ENCODE data around the gene DHCR24. TPM values are rescaled to one million over a fixed set of nuclear protein-coding genes. Genes with fewer than 3 reads are reported as not detected.
"Not testable (repeated sequence)": the region's sequence is repeated elsewhere in the genome, so short reads cannot be mapped to it uniquely, and the experiment has no call there.

Gene DHCR24, protein sequence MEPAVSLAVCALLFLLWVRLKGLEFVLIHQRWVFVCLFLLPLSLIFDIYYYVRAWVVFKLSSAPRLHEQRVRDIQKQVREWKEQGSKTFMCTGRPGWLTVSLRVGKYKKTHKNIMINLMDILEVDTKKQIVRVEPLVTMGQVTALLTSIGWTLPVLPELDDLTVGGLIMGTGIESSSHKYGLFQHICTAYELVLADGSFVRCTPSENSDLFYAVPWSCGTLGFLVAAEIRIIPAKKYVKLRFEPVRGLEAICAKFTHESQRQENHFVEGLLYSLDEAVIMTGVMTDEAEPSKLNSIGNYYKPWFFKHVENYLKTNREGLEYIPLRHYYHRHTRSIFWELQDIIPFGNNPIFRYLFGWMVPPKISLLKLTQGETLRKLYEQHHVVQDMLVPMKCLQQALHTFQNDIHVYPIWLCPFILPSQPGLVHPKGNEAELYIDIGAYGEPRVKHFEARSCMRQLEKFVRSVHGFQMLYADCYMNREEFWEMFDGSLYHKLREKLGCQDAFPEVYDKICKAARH
- 100 to 1,000 TPM; 152 to 154 TPM for total RNA-seq

DNA sequence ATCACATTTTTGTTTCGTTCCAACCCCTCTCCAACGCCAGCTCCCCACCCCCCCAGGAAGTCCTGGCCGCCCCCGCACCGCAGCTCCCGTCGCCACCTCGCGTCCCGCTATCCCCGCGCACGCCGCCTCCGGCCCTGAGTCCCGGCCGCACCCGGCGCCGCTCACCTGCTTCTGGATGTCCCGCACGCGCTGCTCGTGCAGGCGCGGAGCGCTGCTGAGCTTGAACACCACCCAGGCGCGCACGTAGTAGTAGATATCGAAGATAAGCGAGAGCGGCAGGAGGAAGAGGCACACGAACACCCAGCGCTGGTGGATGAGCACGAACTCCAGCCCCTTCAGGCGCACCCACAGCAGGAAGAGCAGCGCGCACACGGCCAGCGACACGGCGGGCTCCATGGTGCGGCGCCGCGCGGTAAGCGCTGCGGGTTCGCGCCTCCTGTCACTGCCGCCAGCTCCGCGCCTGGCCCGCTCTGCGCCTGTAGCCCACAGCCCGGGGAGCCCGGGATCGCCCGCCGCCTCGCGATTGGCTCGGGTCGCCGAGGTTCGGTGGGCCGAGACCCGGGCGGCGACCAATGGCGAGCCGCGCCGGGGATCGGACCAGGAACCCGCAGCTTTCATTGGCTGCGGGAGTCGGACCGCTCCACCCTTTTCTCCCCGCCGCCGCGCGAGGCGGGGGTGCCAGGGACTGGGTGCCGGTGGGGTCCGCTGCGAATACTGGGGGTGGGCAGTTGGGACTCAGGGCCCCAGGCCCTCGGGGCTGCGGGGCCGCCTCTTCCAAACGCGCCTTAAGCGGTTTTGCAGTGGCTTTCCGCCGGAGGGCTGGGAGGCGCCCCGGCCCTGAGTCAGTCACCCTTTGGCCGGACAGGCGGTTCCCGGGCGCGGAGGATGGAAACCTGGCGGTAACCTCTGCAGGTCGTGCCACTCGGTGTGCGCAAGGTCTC, at the start of gene DHCR24:
Gene DHCR24 (minus strand): TSS at position 472 of the 941 bp plus-strand sequence. CDS start 76 bp downstream, at position 396.
- intact Hi-C loops (cut with DNase I): no loop called here
- Histone ChIP-seq H3K27ac (peak within 1 kb of the TSS; percentile 50 to 79), H3K4me3 (peak within 1 kb of the TSS; percentile 73 to 88), H3K36me3 (no peaks in the 10 kb centered on the region), H3K9me3 (no peaks in the 10 kb centered on the region), H3K27me3 (replicated peaks; ENCODE audit: insufficient read depth) (no peaks in the 10 kb centered on the region), H3K4me1 (replicated peaks) (peaks cover 7% of the 10 kb centered on the region)
- TF ChIP-seq, protein P1, sequence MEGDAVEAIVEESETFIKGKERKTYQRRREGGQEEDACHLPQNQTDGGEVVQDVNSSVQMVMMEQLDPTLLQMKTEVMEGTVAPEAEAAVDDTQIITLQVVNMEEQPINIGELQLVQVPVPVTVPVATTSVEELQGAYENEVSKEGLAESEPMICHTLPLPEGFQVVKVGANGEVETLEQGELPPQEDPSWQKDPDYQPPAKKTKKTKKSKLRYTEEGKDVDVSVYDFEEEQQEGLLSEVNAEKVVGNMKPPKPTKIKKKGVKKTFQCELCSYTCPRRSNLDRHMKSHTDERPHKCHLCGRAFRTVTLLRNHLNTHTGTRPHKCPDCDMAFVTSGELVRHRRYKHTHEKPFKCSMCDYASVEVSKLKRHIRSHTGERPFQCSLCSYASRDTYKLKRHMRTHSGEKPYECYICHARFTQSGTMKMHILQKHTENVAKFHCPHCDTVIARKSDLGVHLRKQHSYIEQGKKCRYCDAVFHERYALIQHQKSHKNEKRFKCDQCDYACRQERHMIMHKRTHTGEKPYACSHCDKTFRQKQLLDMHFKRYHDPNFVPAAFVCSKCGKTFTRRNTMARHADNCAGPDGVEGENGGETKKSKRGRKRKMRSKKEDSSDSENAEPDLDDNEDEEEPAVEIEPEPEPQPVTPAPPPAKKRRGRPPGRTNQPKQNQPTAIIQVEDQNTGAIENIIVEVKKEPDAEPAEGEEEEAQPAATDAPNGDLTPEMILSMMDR (IDR thresholded peaks at IDR 0.05): no peak
- TF ChIP-seq POLR2AphosphoS5 (IDR thresholded peaks at IDR 0.05) (peak; percentile 57), POLR2A (IDR thresholded peaks at IDR 0.05) (peak; percentile 91)
- peak; percentile 92 for DNase-seq (ENCODE audit: low spot score)
- WGBS: 1% methylated on average over 77 of the region's 109 CpGs

DNA sequence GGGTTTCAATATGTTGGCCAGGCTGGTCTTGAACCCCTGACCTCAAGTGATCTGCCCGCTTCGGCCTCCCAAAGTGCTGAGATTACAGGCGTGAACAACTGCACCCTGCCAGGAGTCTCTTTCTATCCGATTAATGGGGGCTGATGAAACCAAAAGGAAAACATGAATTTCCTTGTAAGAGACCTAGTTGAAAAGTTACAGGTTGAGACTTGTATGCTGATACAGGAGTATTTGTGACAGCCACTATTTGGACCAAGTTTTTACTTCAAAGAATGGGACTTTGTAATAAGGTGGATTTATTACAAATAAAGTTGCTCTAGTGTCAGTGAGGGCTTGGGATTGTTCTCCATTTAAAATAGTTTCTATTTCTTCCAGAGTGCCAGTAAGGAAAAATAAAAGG, 49.8 kb upstream of the DHCR24 start:
- H3K27me3 ChIP-seq (replicated peaks; ENCODE audit: insufficient read depth): no peaks in the 10 kb centered on the region
- H3K4me3 ChIP-seq: no peak overlapping the region
- peak overlapping the region; percentile 17 to 30 for H3K27ac ChIP-seq
- intact Hi-C loops (cut with DNase I): no loop called here
- WGBS: 45% methylated on average over 4 of the region's 4 CpGs
- H3K9me3 ChIP-seq: no peaks in the 10 kb centered on the region
- TF ChIP-seq, protein P1 (IDR thresholded peaks at IDR 0.05): no peak
- TF ChIP-seq POLR2AphosphoS5 (IDR thresholded peaks at IDR 0.05) (peak; percentile 47), POLR2A (IDR thresholded peaks at IDR 0.05) (no peak)
- no peak for DNase-seq (ENCODE audit: low spot score)
- H3K36me3 ChIP-seq: no peaks in the 10 kb centered on the region
- H3K4me1 ChIP-seq (replicated peaks): no peaks in the 10 kb centered on the region

DNA sequence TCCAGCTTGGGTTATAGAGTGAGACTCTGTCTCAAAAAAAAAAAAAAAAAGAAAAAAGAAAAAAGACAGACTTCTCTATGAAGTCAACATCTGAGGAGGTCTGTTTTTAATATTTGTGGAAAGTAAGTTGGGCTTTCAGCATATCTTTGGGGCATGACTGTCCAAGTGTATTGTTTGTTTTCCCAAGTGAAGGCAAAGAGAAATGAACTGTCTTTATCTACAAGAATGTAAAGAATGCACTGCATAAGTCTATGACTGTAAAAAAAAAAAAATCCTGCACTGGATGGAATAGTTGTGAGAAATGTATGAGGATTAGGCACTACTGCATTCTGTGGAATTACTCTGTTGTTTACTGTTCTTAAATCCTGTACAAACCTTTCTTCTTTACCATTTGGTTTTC, 47.9 kb upstream of the DHCR24 start:
- TF ChIP-seq, protein P1 (IDR thresholded peaks at IDR 0.05): no peak
- TF ChIP-seq POLR2A (IDR thresholded peaks at IDR 0.05): no peak
- no peak for TF ChIP-seq POLR2AphosphoS5 (IDR thresholded peaks at IDR 0.05)
- Histone ChIP-seq H3K4me3 (no peak overlapping the region), H3K4me1 (replicated peaks) (no peaks in the 10 kb centered on the region), H3K27me3 (replicated peaks; ENCODE audit: insufficient read depth) (no peaks in the 10 kb centered on the region), H3K36me3 (no peaks in the 10 kb centered on the region), H3K27ac (peak overlapping the region in 1 of 2 donors; percentile 12), H3K9me3 (no peaks in the 10 kb centered on the region)
- DNase-seq (ENCODE audit: low spot score): no peak
- intact Hi-C loops (cut with DNase I): no loop called here

DNA sequence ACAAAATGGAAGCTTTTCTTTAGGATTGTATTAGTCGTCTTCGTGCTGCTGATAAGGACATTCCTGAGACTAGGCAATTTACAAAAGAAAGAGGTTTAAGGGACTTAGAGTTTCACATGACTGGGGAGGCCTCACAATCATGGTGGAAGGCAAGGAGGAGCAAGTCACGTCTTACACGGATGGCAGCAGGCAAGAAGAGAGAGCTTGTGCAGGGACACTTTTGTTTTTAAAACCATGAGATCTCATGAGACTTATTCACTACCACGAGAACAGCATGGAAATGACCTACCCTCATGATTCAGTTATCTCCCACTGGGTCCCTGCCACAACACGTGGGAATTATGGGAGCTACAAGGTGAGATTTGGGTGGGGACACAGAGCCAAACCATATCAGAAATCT, 47.1 kb upstream of the DHCR24 start:
- H3K27me3 ChIP-seq (replicated peaks; ENCODE audit: insufficient read depth); H3K4me1 ChIP-seq (replicated peaks); H3K9me3 ChIP-seq; DNase-seq (ENCODE audit: low spot score); H3K36me3 ChIP-seq; intact Hi-C loops (cut with DNase I); H3K4me3 ChIP-seq: not testable (repeated sequence)
- WGBS: 90% methylated on average over 6 of the region's 6 CpGs
- H3K27ac ChIP-seq: peak overlapping the region in 1 of 2 donors; percentile 12

DNA sequence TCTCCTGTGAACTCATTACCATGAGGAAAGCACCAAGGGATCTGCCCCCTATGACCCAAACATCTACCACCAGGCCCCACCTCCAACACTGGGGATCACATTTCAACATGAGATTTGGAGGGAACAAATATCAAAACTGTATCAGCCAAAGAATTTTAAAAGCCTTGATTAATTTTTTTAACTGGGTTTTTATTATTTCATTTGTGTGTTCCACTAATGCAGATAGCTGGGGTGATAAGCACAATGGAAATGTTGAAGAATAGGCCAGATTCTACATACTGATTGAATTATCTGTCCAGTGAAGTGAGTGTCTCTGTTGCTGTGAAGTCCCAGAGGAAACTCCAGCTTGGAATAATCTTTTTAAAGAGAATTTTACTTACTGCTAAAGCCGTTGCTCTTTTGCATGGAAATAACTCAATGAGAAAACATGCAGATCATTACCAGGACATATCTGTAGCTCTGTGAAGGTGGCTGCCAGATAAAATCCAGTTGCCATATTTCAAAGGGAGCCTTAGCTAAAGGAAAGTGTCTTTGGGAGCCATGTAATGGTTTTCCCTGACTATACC, 44.4 kb upstream of the DHCR24 start:
- no peaks in the 10 kb centered on the region for H3K4me1 ChIP-seq (replicated peaks)
- no peak overlapping the region for H3K4me3 ChIP-seq
- no peaks in the 10 kb centered on the region for H3K27me3 ChIP-seq (replicated peaks; ENCODE audit: insufficient read depth)
- no peak overlapping the region for H3K27ac ChIP-seq
- H3K36me3 ChIP-seq: no peaks in the 10 kb centered on the region
- intact Hi-C loops (cut with DNase I): no loop called here
- no peak for DNase-seq (ENCODE audit: low spot score)
- TF ChIP-seq, protein P1 (IDR thresholded peaks at IDR 0.05): no peak
- TF ChIP-seq POLR2A (IDR thresholded peaks at IDR 0.05): no peak
- TF ChIP-seq POLR2AphosphoS5 (IDR thresholded peaks at IDR 0.05): no peak
- H3K9me3 ChIP-seq: no peaks in the 10 kb centered on the region
- WGBS: 79% methylated on average over 1 of the region's 1 CpG
